B cell (primary cell): ENCODE results near the gene ZBTB5. TPM values are rescaled to one million over a fixed set of nuclear protein-coding genes. Genes with fewer than 3 reads are reported as not detected.

Experiments used
- ATAC-seq: fragments of 200-7000 bp; cut with Tn5 transposase; one replicate; pipeline ENCODE4 v1.10.0; 2021; ENCODE audit warnings: low read depth, mild to moderate bottlenecking, moderate number of reproducible peaks, moderate library complexity
- CTCF ChIA-PET: fragments of 350-600 bp; sonication (Branson Sonifier 250); formaldehyde crosslinking; loops from one replicate; lab custom pipeline; 2021; ENCODE audit warnings: antibody characterized with exemption, inconsistent platforms; lab: Charles Lee
- POLR2A ChIA-PET: fragments of 350-600 bp; sonication (Branson Sonifier 250); formaldehyde crosslinking; loops from one replicate; lab custom pipeline; 2021; ENCODE audit warnings: antibody characterized with exemption; lab: Charles Lee
- DNase-seq: peaks from one replicate; pipeline ENCODE4 v3.0.0; 2013
- H2AFZ ChIP-seq: 2 replicates; pipeline ENCODE4 v1.6.1; 2012; ENCODE audit warnings: mild to moderate bottlenecking, low read depth, low read length; ENCODE audit not compliant: insufficient read depth, poor library complexity, severe bottlenecking
- H3K27ac ChIP-seq, 2 donors: 1 replicate in 1 of 2; 2 replicates in 1 of 2; pipeline ENCODE4 v1.5.1; 2012 to 2013; ENCODE audit warnings: low read length in 2 of 2, mild to moderate bottlenecking in 2 of 2, moderate library complexity in 1 of 2
- H3K27me3 ChIP-seq, 4 experiments: fragments of 200-600 bp in 1 of 4; sonication (generic) in 1 of 4; replicated peaks in 1 of 4; 1 replicate in 2 of 4; 2 replicates in 2 of 4; pipeline versions ENCODE4 v1.6.1 to v1.7.0; 2013 to 2016; ENCODE audit warnings: low read length in 3 of 4, mild to moderate bottlenecking in 2 of 4, mixed read lengths in 1 of 4, moderate library complexity in 1 of 4; ENCODE audit not compliant: insufficient read depth in 4 of 4, control insufficient read depth in 3 of 4; ENCODE audit errors: control extremely low read depth in 1 of 4
- H3K36me3 ChIP-seq, 2 experiments: replicated peaks in 1 of 2; 1 replicate in 1 of 2; 2 replicates in 1 of 2; pipeline versions ENCODE4 v1.6.1 to v1.7.1; 2013; ENCODE audit warnings: low read length in 1 of 2; ENCODE audit not compliant: insufficient read depth in 2 of 2, control insufficient read depth in 1 of 2; ENCODE audit errors: control extremely low read depth in 1 of 2, extremely low read depth in 1 of 2
- H3K4me1 ChIP-seq, 2 donors: fragments of 200-600 bp in 1 of 2; sonication (generic) in 1 of 2; 1 replicate in 1 of 2; 2 replicates in 1 of 2; pipeline versions ENCODE4 v1.5.1 to v1.6.1; 2013 to 2017; ENCODE audit warnings: low read length in 2 of 2; ENCODE audit not compliant: control insufficient read depth in 2 of 2, insufficient read depth in 2 of 2
- H3K4me2 ChIP-seq: replicated peaks from 2 replicates; pipeline ENCODE3; 2012; ENCODE audit warnings: mild to moderate bottlenecking, low read depth, low read length; ENCODE audit not compliant: poor library complexity, severe bottlenecking
- H3K4me3 ChIP-seq, 5 experiments: fragments of 200-600 bp in 1 of 5; sonication (generic) in 1 of 5; 1 replicate in 3 of 5; 2 replicates in 2 of 5; pipeline versions ENCODE4 v1.5.1 to v1.7.0; 2011 to 2016; ENCODE audit warnings: low read length in 4 of 5, mild to moderate bottlenecking in 4 of 5, low read depth in 2 of 5, control low read depth in 1 of 5, moderate library complexity in 1 of 5; ENCODE audit not compliant: insufficient read depth in 1 of 5; ENCODE audit errors: control extremely low read depth in 1 of 5, extremely low read depth in 1 of 5
- H3K79me2 ChIP-seq: fragments of 200-600 bp; sonication (generic); one replicate; pipeline ENCODE4 v1.6.0; 2016; ENCODE audit warnings: low read length; ENCODE audit not compliant: control insufficient read depth, insufficient read depth
- H3K9ac ChIP-seq: fragments of 200-600 bp; sonication (generic); 2 replicates; pipeline ENCODE4 v1.6.1; 2017; ENCODE audit warnings: mild to moderate bottlenecking, low read length, moderate library complexity
- H3K9me3 ChIP-seq, 3 donors: one replicate each; pipeline versions ENCODE4 v1.6.1 to v1.7.1; 2013; ENCODE audit warnings: low read length in 2 of 3; ENCODE audit not compliant: control insufficient read depth in 2 of 3, insufficient read depth in 1 of 3; ENCODE audit errors: control extremely low read depth in 1 of 3
- H4K20me1 ChIP-seq: 2 replicates; pipeline ENCODE4 v1.6.0; 2012; ENCODE audit warnings: mild to moderate bottlenecking, low read length; ENCODE audit not compliant: insufficient read depth, control insufficient read depth, poor library complexity, severe bottlenecking
- H3K27ac Mint-ChIP-seq: one replicate; pipeline ENCODE4 v1.8.0; 2021; ENCODE audit warnings: mixed read lengths
- H3K27me3 Mint-ChIP-seq: one replicate; pipeline ENCODE4 v1.8.0; 2021; ENCODE audit warnings: mixed read lengths
- H3K4me1 Mint-ChIP-seq: one replicate; pipeline ENCODE4 v1.8.0; 2021; ENCODE audit warnings: mixed read lengths
- H3K4me3 Mint-ChIP-seq: one replicate; pipeline ENCODE4 v1.8.0; 2021; ENCODE audit warnings: mixed read lengths
- H3K9me3 Mint-ChIP-seq: one replicate; pipeline ENCODE4 v1.8.0; 2022; ENCODE audit warnings: mixed read lengths; ENCODE audit not compliant: insufficient read depth
- EZH2 ChIP-seq: IDR thresholded peaks from 2 replicates; pipeline ENCODE4 v1.6.1; 2012; ENCODE audit warnings: borderline replicate concordance, low read depth, mild to moderate bottlenecking, moderate library complexity, low read length; ENCODE audit not compliant: insufficient read depth, poor library complexity, severe bottlenecking
- WGBS: methylation state at CpG from one replicate; pipeline ENCODE4 v1.1.5; 2013; ENCODE audit warnings: missing lambda C conversion rate; ENCODE audit not compliant: insufficient coverage; 5-methylcytosine and 5-hydroxymethylcytosine counted together
- intact Hi-C: fragments of 100-400 bp; cut with micrococcal nuclease; formaldehyde crosslinking; loops from one replicate; pipeline ENCODE4 v1.10.0; 2022
- polyA plus RNA-seq: library from polyadenylated mRNA; depleted of rRNA; stranded (reverse); fragments of >200 nt; gene quantifications from 2 replicates; pipeline ENCODE4 v1.2.3, GENCODE V29; 2012
- total RNA-seq, 2 donors: library from RNA; stranded (reverse); fragments of 120-200 nt in 1 of 2; gene quantifications; 1 replicate in 1 of 2; 2 replicates in 1 of 2; pipeline versions ENCODE4 v1.2.3 to v1.2.4, GENCODE V29; 2013 to 2022
- TF ChIP-seq, protein P1 (sequence below): fragments of 200-600 bp; IDR thresholded peaks from one replicate; pipeline ENCODE4 v1.8.0; 2022; ENCODE audit warnings: antibody characterized with exemption, mild to moderate bottlenecking

ZBTB5 gene
- total and polyA plus RNA-seq, 2 donors (not counting 1 experiment from before 2014, with no cell fraction given) = 12.8 to 27.6 TPM

DNA sequence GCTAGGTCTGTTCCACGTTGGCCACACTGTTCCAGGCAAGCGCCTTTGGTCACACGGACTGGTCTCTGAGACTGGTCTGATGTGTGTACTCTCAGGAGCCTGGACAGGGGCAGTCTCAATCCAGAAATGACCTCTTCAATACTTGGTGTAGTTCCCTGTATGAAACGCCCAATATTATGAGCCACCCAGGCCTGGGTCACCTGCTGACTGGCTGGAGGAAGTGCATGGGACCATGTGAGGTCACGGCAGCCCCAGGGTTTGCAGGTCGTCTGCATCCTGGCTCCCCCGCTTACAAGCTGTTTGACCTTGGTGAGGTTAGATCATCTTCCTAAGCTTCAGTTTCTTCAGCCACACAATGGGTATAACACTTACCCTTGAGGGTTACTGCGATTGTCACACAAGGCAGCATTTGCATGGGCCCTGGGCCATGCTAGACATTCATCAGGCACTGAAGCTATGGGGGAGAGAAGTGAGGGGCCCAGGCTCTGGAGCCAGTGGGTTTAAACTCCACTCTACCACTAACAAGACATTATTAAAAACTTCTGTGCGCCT, 47.9 kb downstream of the ZBTB5 start:
- Histone ChIP-seq H3K4me3 (no peak overlapping the region), H3K9ac (no peak overlapping the region), H4K20me1 (no peaks in the 10 kb centered on the region), H3K9me3 (no peaks in the 10 kb centered on the region), H3K27ac (no peak overlapping the region), H3K36me3 (no peaks in the 10 kb centered on the region), H2AFZ (no peak overlapping the region), H3K79me2 (peaks cover 52% of the 10 kb centered on the region), H3K4me2 (no peak overlapping the region), H3K4me1 (peaks cover 16 to 31% of the 10 kb centered on the region in 2 donors), H3K27me3 (no peaks in the 10 kb centered on the region)
- H3K4me1 Mint-ChIP-seq = peaks cover 27% of the 10 kb centered on the region
- H3K4me3 Mint-ChIP-seq = no peak overlapping the region
- ChIA-PET POLR2A (no interaction called here), CTCF (interaction anchor here (1.2 to 1.9 kb wide), 4 partner anchors 11 to 421 kb away, joined by 3 to 5 read pairs (median 4); no protein-coding TSS in a partner anchor)
- no peaks in the 10 kb centered on the region for H3K27me3 Mint-ChIP-seq
- 84% methylated on average over 7 of the region's 9 CpGs for WGBS
- H3K9me3 Mint-ChIP-seq = no peaks in the 10 kb centered on the region
- TF ChIP-seq, protein P1, sequence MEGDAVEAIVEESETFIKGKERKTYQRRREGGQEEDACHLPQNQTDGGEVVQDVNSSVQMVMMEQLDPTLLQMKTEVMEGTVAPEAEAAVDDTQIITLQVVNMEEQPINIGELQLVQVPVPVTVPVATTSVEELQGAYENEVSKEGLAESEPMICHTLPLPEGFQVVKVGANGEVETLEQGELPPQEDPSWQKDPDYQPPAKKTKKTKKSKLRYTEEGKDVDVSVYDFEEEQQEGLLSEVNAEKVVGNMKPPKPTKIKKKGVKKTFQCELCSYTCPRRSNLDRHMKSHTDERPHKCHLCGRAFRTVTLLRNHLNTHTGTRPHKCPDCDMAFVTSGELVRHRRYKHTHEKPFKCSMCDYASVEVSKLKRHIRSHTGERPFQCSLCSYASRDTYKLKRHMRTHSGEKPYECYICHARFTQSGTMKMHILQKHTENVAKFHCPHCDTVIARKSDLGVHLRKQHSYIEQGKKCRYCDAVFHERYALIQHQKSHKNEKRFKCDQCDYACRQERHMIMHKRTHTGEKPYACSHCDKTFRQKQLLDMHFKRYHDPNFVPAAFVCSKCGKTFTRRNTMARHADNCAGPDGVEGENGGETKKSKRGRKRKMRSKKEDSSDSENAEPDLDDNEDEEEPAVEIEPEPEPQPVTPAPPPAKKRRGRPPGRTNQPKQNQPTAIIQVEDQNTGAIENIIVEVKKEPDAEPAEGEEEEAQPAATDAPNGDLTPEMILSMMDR = no peak
- no peak for TF ChIP-seq EZH2
- intact Hi-C loops = loop anchor here (10.0 kb wide), 1 partner anchor 783 kb away; no protein-coding TSS in a partner anchor
- DNase-seq (no peak), ATAC-seq (no peak)
- no peak overlapping the region for H3K27ac Mint-ChIP-seq
